ENCODE results near the gene IPO13.
A peak's percentile ranks its signal among the peaks of the same experiment; 100 is the strongest.

The IPO13 gene

DNA sequence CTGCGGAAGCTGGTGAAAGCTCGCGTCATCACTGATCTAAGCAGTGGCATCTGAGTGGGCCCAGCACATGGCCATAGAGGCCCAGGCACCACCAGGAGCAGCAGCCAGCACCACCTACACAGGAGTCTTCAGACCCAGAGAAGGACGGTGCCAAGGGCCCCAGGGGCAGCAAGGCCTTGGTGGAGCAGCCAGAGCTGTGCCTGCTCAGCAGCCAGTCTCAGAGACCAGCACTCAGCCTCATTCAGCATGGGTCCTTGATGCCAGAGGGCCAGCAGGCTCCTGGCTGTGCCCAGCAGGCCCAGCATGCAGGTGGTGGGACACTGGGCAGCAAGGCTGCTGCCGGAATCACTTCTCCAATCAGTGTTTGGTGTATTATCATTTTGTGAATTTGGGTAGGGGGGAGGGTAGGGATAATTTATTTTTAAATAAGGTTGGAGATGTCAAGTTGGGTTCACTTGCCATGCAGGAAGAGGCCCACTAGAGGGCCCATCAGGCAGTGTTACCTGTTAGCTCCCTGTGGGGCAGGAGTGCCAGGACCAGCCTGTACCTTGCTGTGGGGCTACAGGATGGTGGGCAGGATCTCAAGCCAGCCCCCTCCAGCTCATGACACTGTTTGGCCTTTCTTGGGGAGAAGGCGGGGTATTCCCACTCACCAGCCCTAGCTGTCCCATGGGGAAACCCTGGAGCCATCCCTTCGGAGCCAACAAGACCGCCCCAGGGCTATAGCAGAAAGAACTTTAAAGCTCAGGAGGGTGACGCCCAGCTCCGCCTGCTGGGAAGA is 16.4 kb upstream of the IPO13 start:
- DNase-seq = no peak

DNA sequence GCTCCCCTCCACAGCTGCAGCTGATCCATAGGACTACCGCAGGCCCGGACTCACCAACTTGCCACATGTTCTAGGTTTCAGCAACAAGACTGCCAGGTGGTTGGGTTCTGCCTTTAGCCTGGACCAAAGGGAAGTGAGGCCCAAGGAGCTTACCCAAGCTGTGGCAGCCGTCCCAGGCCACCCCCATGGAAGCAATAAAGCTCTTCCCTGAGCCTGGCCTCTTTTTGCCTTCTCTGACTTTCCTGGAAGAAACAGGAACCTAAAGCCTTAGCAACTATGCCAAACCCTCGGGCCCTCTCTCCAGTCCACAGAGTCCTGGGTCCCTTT is 15.8 kb upstream of the IPO13 start:
- no peak for DNase-seq

DNA sequence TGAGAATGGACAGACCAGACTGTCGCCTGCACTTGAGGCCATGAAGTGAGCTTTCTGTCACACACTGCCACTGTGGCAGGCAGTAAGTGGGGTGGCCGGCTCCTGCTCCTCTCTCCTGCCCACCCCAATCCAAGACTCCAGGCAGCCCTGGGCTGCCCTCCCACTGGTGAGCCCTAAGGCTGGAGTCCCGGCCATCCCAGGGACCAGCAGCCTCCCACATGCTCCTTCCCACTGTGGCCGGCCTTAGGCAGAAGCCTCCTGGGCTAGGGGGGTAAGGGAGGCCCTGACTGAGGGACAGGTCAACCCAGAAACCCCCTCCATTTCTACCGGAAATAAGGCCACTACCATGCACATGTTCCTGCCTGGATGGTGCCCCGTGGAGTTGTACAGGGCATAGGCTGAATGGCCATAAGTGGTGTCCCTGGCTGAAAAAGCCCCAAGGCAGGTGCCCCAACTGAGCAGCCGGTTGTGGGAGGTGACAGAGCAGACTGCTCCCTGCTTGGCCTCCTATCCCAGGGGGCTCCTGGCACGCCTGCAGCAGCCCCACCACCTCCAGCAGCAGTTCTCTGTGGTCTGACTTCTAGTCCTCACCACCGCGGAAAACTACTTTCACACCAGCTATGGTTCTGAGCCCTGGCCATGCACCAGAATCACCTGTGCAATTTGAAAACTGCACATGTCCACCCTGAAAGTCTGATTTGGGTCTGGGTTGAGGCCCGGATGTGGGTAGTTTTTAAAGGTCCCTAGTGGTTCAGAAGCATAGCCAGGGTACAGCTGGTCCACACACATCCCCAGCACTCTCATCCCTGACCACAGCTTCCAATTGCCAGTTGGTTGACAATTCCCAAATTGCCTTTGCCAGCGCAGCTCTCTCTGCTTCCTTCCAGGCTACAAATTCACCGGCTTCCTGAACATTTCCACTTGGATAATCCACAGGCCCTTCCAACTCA is 14.8 kb upstream of the IPO13 start:
- DNase-seq = no peak

GRCh38 chr1:43932786-43933385 is 13.9 kb upstream of the IPO13 start:
- DNase-seq = no peak

DNA sequence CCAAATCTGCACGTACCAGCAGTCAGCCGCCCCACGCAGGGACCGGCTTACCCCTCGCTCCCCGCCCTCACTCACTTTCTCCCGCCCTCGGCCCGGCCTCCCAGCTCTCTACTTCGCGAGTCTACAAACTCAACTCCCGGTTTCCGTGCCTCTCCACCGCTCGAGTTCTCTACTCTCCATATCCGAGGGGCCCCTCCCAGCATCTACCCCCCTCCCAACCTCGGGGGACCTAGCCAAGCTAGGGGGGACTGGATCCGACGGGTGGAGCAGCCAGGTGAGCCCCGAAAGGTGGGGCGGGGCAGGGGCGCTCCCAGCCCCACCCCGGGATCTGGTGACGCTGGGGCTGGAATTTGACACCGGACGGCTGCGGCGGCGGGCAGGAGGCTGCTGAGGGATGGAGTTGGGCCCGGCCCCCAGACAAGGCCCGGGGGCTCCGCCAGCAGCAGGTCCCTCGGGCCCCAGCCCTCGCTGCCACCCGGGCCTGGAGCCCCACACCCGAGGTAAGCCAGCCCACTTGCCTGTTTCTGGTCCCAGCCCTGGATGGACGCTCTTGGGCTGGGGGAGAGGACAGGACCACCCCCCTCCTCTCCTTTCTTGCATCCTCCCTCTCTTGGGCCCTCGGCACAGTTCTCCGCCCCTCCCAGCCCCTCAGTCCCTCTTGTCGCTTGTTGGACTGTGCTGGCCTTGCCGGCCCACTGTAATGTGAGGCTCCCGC is 13.2 kb upstream of the IPO13 start, which contains the start of gene ARTN:
Gene ARTN, plus strand, starts transcription at position 416 of the 715 bp plus-strand sequence. CDS start 1,856 bp downstream, outside the sequence.
- no peak for DNase-seq

GRCh38 chr1:43934101-43934985 is 12.4 kb upstream of the IPO13 start:
- peak; percentile 37 for DNase-seq

- no peak for DNase-seq
Measured at GRCh38 chr1:43934986-43935324, 11.8 kb upstream of the IPO13 start.

GRCh38 chr1:43935711-43936427 is 10.9 kb upstream of the IPO13 start:
- DNase-seq = no peak

- DNase-seq = no peak
Measured at GRCh38 chr1:43936431-43937151, 10.2 kb upstream of the IPO13 start.

- no peak for DNase-seq
Measured at GRCh38 chr1:43937179-43937865, 9.4 kb upstream of the IPO13 start.

GRCh38 chr1:43938383-43938782 is 8.4 kb upstream of the IPO13 start:
- no peak for DNase-seq

DNA sequence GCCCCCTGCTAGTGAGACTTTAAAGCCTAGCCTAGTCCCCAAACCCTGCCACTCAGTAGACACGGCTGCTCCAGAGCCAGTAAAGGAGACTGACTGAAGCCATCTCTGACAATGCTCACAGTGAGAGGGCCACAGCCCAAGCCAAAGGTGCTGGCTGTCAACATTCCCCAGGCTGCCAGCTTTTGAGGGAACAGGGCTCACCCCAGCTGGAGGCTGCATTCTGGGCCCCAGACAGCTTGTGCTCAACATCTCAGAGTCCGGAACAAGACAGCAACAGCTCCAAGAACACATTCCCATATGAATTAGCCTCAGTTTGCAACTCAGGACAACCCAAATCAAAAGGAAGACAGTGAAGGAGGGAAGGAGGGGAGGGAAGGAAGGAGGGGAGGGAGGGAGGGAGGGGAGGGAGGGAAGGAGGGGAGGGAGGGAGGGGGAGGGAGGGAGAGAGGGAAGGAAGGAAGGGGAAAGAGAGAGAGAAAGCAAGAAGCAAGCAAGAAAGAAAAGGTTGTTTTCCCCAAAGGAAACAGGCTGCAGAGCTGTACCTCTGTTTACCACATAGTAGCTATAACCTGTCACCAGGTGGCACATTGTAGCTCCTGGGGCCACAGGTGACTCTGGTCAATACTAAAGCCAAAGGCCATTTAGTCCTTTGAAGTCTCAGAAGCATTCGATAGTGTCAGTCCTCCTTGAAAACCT is 7.7 kb upstream of the IPO13 start:
- no peak for DNase-seq

DNA sequence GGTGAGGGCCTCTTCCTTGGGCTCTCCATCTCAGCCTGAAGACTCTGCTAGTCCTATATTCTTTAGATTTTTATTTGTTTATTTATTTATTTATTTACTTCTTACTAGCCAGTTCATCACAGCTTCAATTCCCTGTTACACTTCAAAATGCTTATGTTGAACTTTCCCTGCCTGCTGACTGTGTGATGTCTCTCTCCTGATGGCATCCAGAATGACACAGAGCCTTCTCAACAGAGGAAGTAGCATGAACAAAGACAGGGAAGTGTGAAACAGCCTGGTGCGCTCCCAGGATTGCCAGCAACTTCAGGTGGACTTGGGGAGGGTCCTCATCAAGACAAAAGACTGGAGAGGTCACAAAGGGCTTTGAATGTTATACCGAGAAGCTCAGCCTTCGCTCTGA is 4.3 kb upstream of the IPO13 start:
- DNase-seq = no peak

GRCh38 chr1:43944860-43945259 is 1.9 kb upstream of the IPO13 start:
- DNase-seq = no peak

- DNase-seq = no peak
Measured at GRCh38 chr1:43945674-43946235, 995 bp upstream of the IPO13 start.

DNA sequence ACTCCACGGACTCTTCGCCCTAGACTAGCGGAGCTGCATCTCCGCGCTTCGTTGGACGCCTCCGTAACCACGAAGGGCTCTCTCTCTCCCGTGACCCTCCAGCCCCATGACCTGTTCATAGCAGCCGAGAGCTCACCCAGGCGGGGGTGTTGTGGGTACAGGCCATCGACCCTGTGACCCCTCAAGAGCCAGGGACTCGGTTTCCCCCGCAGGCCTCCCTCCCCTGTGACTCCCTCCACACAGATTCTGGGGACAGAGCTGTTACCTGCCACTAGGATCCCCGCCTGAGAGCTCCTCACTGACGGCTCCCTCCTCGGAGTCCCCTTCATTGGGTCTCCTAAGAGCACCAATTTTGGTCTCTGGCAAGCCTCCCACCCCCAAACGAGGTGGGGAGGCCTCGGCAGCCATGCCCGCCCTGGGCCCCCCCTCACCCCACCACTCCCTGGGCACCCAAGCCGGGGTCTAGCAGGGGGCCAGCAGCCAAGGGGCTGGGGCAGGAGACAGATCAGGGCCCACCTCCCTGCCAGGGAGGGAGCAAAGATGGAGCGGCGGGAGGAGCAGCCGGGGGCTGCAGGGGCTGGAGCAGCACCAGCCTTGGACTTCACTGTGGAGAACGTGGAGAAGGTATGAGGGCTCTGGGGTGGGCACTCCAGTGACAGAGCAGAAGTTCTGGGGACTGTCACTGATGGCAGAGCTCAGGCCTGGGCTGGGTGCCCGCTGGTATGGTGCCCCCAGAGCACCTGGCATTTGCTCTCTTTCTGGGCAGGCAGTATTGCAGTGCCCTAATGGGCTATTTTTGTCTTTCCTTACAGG is 517 bp downstream of the IPO13 start:
- no peak for DNase-seq

DNA sequence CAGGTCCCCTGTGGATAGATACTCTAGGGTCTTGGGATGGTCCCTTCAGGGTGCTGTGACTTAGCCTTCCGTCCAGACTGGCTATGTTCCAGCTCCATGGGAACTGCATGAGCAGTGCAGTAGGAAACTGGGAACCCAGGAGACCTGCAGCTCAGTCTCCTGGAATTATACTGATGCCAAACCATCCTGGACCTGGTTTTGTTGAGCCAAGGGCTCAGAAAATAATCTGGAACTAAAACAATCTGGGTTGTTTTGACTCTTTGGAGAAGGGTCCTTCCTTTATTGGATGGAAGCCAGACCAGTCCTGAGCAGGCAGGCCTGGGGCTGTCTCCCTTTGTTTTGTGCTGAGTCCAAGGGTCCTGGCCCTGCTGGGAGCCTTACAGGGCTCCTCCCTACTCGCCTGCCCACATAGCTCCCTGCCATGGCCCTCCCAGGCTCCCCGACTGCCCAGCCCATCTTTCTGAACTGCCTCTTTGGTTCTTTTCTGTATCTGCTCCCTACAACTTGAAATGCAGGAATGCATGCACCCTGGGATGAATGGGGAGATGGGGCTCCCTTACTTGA is 1.2 kb downstream of the IPO13 start:
- DNase-seq = no peak

DNA sequence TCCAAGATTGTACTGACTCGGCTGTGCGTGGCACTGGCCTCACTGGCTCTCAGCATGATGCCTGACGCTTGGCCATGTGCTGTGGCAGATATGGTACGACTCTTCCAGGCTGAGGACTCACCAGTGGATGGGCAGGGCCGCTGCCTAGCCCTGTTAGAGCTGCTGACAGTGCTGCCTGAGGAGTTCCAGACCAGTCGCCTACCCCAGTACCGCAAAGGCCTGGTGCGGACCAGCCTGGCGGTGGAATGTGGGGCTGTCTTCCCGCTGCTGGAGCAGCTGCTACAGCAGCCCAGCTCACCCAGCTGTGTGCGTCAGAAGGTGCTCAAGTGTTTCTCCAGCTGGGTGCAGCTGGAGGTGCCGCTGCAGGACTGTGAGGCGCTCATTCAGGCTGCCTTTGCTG is 2.9 kb downstream of the IPO13 start:
- DNase-seq = no peak

Measured in T-helper 9 cell (primary cell).